ENCODE measurements around the gene SLC45A1.

Gene SLC45A1

DNA sequence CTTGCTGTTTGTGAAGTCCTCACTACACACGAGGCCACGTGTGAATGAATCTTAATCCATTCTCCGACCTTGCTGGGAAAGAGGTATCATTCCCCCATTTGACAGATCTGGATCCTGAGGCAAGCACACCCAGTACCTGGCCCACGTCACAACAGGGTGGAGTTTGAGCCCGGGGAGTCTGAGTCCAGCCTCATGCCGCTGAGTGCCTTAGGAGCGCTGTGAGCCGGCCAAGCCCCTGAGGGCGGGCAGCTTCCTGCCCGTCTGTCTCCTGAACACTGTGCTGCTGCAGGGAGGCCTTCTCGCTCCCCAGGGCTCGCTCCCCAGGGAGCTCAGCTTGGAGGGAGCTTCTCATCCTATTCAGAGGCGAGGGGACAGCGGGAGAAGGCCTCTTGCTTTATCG is 29.7 kb downstream of the SLC45A1 start:
- TF ChIP-seq CTCF (IDR thresholded peaks at IDR 0.05; ENCODE audit: control insufficient read depth, insufficient read depth, low read depth, low read length, missing control alignments) = no peak
- H3K4me3 ChIP-seq (ENCODE audit: control insufficient read depth, low read depth, low read length) = no peak overlapping the region
- DNase-seq (ENCODE audit: low read depth) = no peak

- no peak for DNase-seq (ENCODE audit: low read depth)
- no peak for TF ChIP-seq CTCF (IDR thresholded peaks at IDR 0.05; ENCODE audit: control insufficient read depth, insufficient read depth, low read depth, low read length, missing control alignments)
- H3K4me3 ChIP-seq (ENCODE audit: control insufficient read depth, low read depth, low read length) = no peak overlapping the region
Measured at GRCh38 chr1:8348047-8348776, 30.3 kb downstream of the SLC45A1 start.

GRCh38 chr1:8348777-8349472 is 31.0 kb downstream of the SLC45A1 start:
- no peak overlapping the region for H3K4me3 ChIP-seq (ENCODE audit: control insufficient read depth, low read depth, low read length)
- peak; percentile 86 for TF ChIP-seq CTCF (IDR thresholded peaks at IDR 0.05; ENCODE audit: control insufficient read depth, insufficient read depth, low read depth, low read length, missing control alignments)
- DNase-seq (ENCODE audit: low read depth) = no peak

GRCh38 chr1:8349473-8349865 is 31.6 kb downstream of the SLC45A1 start:
- H3K4me3 ChIP-seq (ENCODE audit: control insufficient read depth, low read depth, low read length) = no peak overlapping the region
- DNase-seq (ENCODE audit: low read depth) = no peak
- TF ChIP-seq CTCF (IDR thresholded peaks at IDR 0.05; ENCODE audit: control insufficient read depth, insufficient read depth, low read depth, low read length, missing control alignments) = no peak

GRCh38 chr1:8349961-8350360 is 32.0 kb downstream of the SLC45A1 start:
- TF ChIP-seq CTCF (IDR thresholded peaks at IDR 0.05; ENCODE audit: control insufficient read depth, insufficient read depth, low read depth, low read length, missing control alignments) = no peak
- no peak overlapping the region for H3K4me3 ChIP-seq (ENCODE audit: control insufficient read depth, low read depth, low read length)
- no peak for DNase-seq (ENCODE audit: low read depth)

- TF ChIP-seq CTCF (IDR thresholded peaks at IDR 0.05; ENCODE audit: control insufficient read depth, insufficient read depth, low read depth, low read length, missing control alignments) = no peak
- DNase-seq (ENCODE audit: low read depth) = no peak
- no peak overlapping the region for H3K4me3 ChIP-seq (ENCODE audit: control insufficient read depth, low read depth, low read length)
Measured at GRCh38 chr1:8350914-8351684, 33.2 kb downstream of the SLC45A1 start.

Data from AG09309 (cell line).